Activated naive CD8-positive, alpha-beta T cell treated with anti-CD3 and anti-CD28 coated beads, Interleukin-2, amount 50 U/mL, for 24 hours (primary cell): ENCODE measurements around the gene SUPT5H.

ENCODE experiments used
- ATAC-seq: fragments of 150-1000 bp; cut with Tn5 transposase; one replicate; pipeline ENCODE4 v1.10.0; 2021
- DNase-seq: peaks from one replicate; pipeline ENCODE4 v3.0.0; 2021
- H3K27ac Mint-ChIP-seq: one replicate; pipeline ENCODE4 v1.8.0; 2021; ENCODE audit warnings: mild to moderate bottlenecking, mixed read lengths
- H3K27me3 Mint-ChIP-seq: one replicate; pipeline ENCODE4 v1.8.0; 2021; ENCODE audit warnings: mixed read lengths
- H3K36me3 Mint-ChIP-seq: one replicate; pipeline ENCODE4 v1.8.0; 2021; ENCODE audit warnings: low read depth, mixed read lengths
- H3K4me1 Mint-ChIP-seq: one replicate; pipeline ENCODE4 v1.8.0; 2021; ENCODE audit warnings: mixed read lengths
- H3K4me3 Mint-ChIP-seq: one replicate; pipeline ENCODE4 v1.8.0; 2021; ENCODE audit warnings: mild to moderate bottlenecking, moderate library complexity, mixed read lengths
- H3K9me3 Mint-ChIP-seq: one replicate; pipeline ENCODE4 v1.8.0; 2021; ENCODE audit warnings: mixed read lengths

Gene SUPT5H

GRCh38 chr19:39413911-39414608, 31.3 kb upstream of the SUPT5H start:
- peaks cover 36% of the 10 kb centered on the region for H3K4me1 Mint-ChIP-seq
- H3K27me3 Mint-ChIP-seq: peaks cover 2% of the 10 kb centered on the region
- H3K27ac Mint-ChIP-seq: peak overlapping the region; percentile 78
- DNase-seq (no peak), ATAC-seq (no peak)
- H3K36me3 Mint-ChIP-seq: peaks cover 4% of the 10 kb centered on the region
- peak overlapping the region; percentile 86 for H3K4me3 Mint-ChIP-seq
- no peaks in the 10 kb centered on the region for H3K9me3 Mint-ChIP-seq

- Mint-ChIP-seq H3K27me3 (peaks cover 2% of the 10 kb centered on the region), H3K4me1 (peaks cover 31% of the 10 kb centered on the region), H3K36me3 (peaks cover 5% of the 10 kb centered on the region), H3K4me3 (no peak overlapping the region), H3K27ac (no peak overlapping the region), H3K9me3 (no peaks in the 10 kb centered on the region)
- ATAC-seq (no peak), DNase-seq (no peak)
These were observed 30.0 kb upstream of the SUPT5H start for GRCh38 chr19:39415111-39416046.

- DNase-seq (no peak), ATAC-seq (no peak)
- Mint-ChIP-seq H3K27ac (no peak overlapping the region), H3K4me1 (peaks cover 20% of the 10 kb centered on the region), H3K4me3 (no peak overlapping the region), H3K36me3 (peaks cover 5% of the 10 kb centered on the region), H3K27me3 (peaks cover 2% of the 10 kb centered on the region), H3K9me3 (no peaks in the 10 kb centered on the region)
These were observed 28.9 kb upstream of the SUPT5H start for GRCh38 chr19:39416152-39417120.

- Mint-ChIP-seq H3K9me3 (no peaks in the 10 kb centered on the region), H3K27ac (no peak overlapping the region), H3K4me3 (no peak overlapping the region), H3K36me3 (peaks cover 3% of the 10 kb centered on the region), H3K4me1 (peaks cover 12% of the 10 kb centered on the region), H3K27me3 (no peaks in the 10 kb centered on the region)
- DNase-seq: no peak
- ATAC-seq: no peak
These were observed 27.8 kb upstream of the SUPT5H start for GRCh38 chr19:39417463-39418181.

- Mint-ChIP-seq H3K4me3 (no peak overlapping the region), H3K27ac (no peak overlapping the region)
These were observed 26.4 kb upstream of the SUPT5H start for GRCh38 chr19:39419003-39419402.

GRCh38 chr19:39420769-39421168, 24.6 kb upstream of the SUPT5H start:
- no peaks in the 10 kb centered on the region for H3K4me1 Mint-ChIP-seq
- DNase-seq: no peak
- no peak for ATAC-seq
- peaks cover 5% of the 10 kb centered on the region for H3K36me3 Mint-ChIP-seq
- H3K9me3 Mint-ChIP-seq: no peaks in the 10 kb centered on the region
- H3K27ac Mint-ChIP-seq: no peak overlapping the region
- no peak overlapping the region for H3K4me3 Mint-ChIP-seq
- H3K27me3 Mint-ChIP-seq: no peaks in the 10 kb centered on the region

More at GRCh38 chr19:39419003-39419402, 26.4 kb upstream of the SUPT5H start:
- Mint-ChIP-seq H3K36me3 (peaks cover 5% of the 10 kb centered on the region), H3K27me3 (no peaks in the 10 kb centered on the region), H3K4me1 (peaks cover 7% of the 10 kb centered on the region), H3K9me3 (no peaks in the 10 kb centered on the region)
- DNase-seq (no peak), ATAC-seq (no peak)

- Mint-ChIP-seq H3K4me1 (no peaks in the 10 kb centered on the region), H3K36me3 (peaks cover 5% of the 10 kb centered on the region), H3K9me3 (no peaks in the 10 kb centered on the region), H3K27me3 (no peaks in the 10 kb centered on the region), H3K27ac (no peak overlapping the region), H3K4me3 (no peak overlapping the region)
- no peak for DNase-seq
- no peak for ATAC-seq
These were observed 23.4 kb upstream of the SUPT5H start for GRCh38 chr19:39422020-39422419.

GRCh38 chr19:39423258-39424086, 21.9 kb upstream of the SUPT5H start:
- peaks cover 5% of the 10 kb centered on the region for H3K36me3 Mint-ChIP-seq
- H3K4me1 Mint-ChIP-seq: no peaks in the 10 kb centered on the region
- no peak overlapping the region for H3K4me3 Mint-ChIP-seq
- H3K9me3 Mint-ChIP-seq: no peaks in the 10 kb centered on the region
- ATAC-seq: no peak
- no peak overlapping the region for H3K27ac Mint-ChIP-seq
- no peak for DNase-seq
- H3K27me3 Mint-ChIP-seq: no peaks in the 10 kb centered on the region

GRCh38 chr19:39424934-39425333, 20.4 kb upstream of the SUPT5H start:
- Mint-ChIP-seq H3K36me3 (peaks cover 2% of the 10 kb centered on the region), H3K27ac (no peak overlapping the region), H3K27me3 (no peaks in the 10 kb centered on the region), H3K9me3 (no peaks in the 10 kb centered on the region), H3K4me3 (no peak overlapping the region), H3K4me1 (no peaks in the 10 kb centered on the region)
- ATAC-seq: no peak
- DNase-seq: no peak

GRCh38 chr19:39425744-39426143, 19.6 kb upstream of the SUPT5H start:
- no peaks in the 10 kb centered on the region for H3K9me3 Mint-ChIP-seq
- H3K27ac Mint-ChIP-seq: no peak overlapping the region
- H3K36me3 Mint-ChIP-seq: peaks cover 2% of the 10 kb centered on the region
- peaks cover 5% of the 10 kb centered on the region for H3K4me1 Mint-ChIP-seq
- DNase-seq (no peak), ATAC-seq (no peak)
- no peak overlapping the region for H3K4me3 Mint-ChIP-seq
- no peaks in the 10 kb centered on the region for H3K27me3 Mint-ChIP-seq

- DNase-seq: no peak
- H3K27ac Mint-ChIP-seq: no peak overlapping the region
These were observed 19.2 kb upstream of the SUPT5H start for GRCh38 chr19:39426170-39426569.

GRCh38 chr19:39427707-39428106, 17.7 kb upstream of the SUPT5H start:
- no peaks in the 10 kb centered on the region for H3K9me3 Mint-ChIP-seq
- ATAC-seq (no peak), DNase-seq (no peak)
- peaks cover 17% of the 10 kb centered on the region for H3K4me1 Mint-ChIP-seq
- H3K4me3 Mint-ChIP-seq: no peak overlapping the region
- H3K36me3 Mint-ChIP-seq: peaks cover 13% of the 10 kb centered on the region
- H3K27me3 Mint-ChIP-seq: no peaks in the 10 kb centered on the region
- no peak overlapping the region for H3K27ac Mint-ChIP-seq

More at GRCh38 chr19:39426170-39426569, 19.2 kb upstream of the SUPT5H start:
- no peaks in the 10 kb centered on the region for H3K9me3 Mint-ChIP-seq
- peaks cover 9% of the 10 kb centered on the region for H3K4me1 Mint-ChIP-seq
- peaks cover 6% of the 10 kb centered on the region for H3K36me3 Mint-ChIP-seq
- no peak for ATAC-seq
- H3K27me3 Mint-ChIP-seq: no peaks in the 10 kb centered on the region
- H3K4me3 Mint-ChIP-seq: no peak overlapping the region
